HCT116 (cell line): Measurements from ENCODE around the gene TMA7. TPM values are rescaled to one million over a fixed set of nuclear protein-coding genes. Genes with fewer than 3 reads are reported as not detected.

Experiments
- ATAC-seq: fragments of 200-7000 bp; cut with Tn5 transposase; 2 replicates; pipeline ENCODE4 v1.9.1; 2020; ENCODE audit warnings: mild to moderate bottlenecking, moderate library complexity
- BruUV-seq: library from RNA; stranded (reverse); fragments of 400-500 nt; replicated peaks from 2 replicates; lab custom pipeline; 2021; lab: Mats Ljungman, UMichigan
- CTCF ChIA-PET: fragments of 300-600 bp; sonication (Branson Sonifier 250); formaldehyde crosslinking; loops from one replicate; lab custom pipeline; 2021; ENCODE audit warnings: antibody characterized with exemption; lab: Charles Lee
- POLR2A ChIA-PET: fragments of 300-600, 350-600 bp; sonication (Branson Sonifier 250); formaldehyde crosslinking; loops from one replicate; lab custom pipeline; 2021; ENCODE audit warnings: antibody characterized with exemption; lab: Charles Lee
- RAD21 ChIA-PET, 2 experiments: fragments of 300-600 bp; sonication (Branson Sonifier 250); formaldehyde crosslinking; loops; one replicate each; lab custom pipeline; 2023; ENCODE audit warnings: low total read pairs in 2 of 2; ENCODE audit not compliant: uncharacterized antibody in 2 of 2, unreplicated experiment in 2 of 2, low non-redundant PET in 1 of 2; lab: Charles Lee
- DNase-seq: peaks from one replicate; pipeline ENCODE4 v3.0.0-alpha.2; 2010; ENCODE audit warnings: low read depth, low spot score
- H2AFZ ChIP-seq: fragments of 200-600 bp; shearing (Covaris generic), sonication (generic); 2 replicates; pipeline ENCODE4 v1.6.1; 2017; ENCODE audit warnings: low read depth, mixed run types, mixed read lengths, antibody characterized with exemption, low read length; ENCODE audit not compliant: poor library complexity, severe bottlenecking
- H3K27ac ChIP-seq: 2 replicates; pipeline ENCODE4 v1.5.1; 2012; ENCODE audit warnings: low read depth, low read length
- H3K27me3 ChIP-seq: fragments of 200-600 bp; sonication (generic); 2 replicates; pipeline ENCODE4 v1.6.1; 2016; ENCODE audit warnings: mixed run types, low read length, mixed read lengths; ENCODE audit not compliant: insufficient read depth
- H3K36me3 ChIP-seq, 2 experiments: fragments of 200-500 bp in 1 of 2; fragments of 200-600 bp in 1 of 2; sonication (Bioruptor generic) in 1 of 2; sonication (generic) in 1 of 2; 2 replicates each; pipeline versions ENCODE4 v1.5.1 to v1.6.1; 2014 to 2016; ENCODE audit warnings: low read length in 2 of 2, inconsistent platforms in 1 of 2, mixed read lengths in 1 of 2, mixed run types in 1 of 2; ENCODE audit not compliant: insufficient read depth in 2 of 2, control insufficient read depth in 1 of 2
- H3K4me1 ChIP-seq, 2 experiments: fragments of 200-600 bp in 1 of 2; sonication (generic) in 1 of 2; 2 replicates each; pipeline versions ENCODE4 v1.5.1 to v1.6.1; 2012 to 2017; ENCODE audit warnings: low read length in 2 of 2, inconsistent platforms in 1 of 2, mild to moderate bottlenecking in 1 of 2, mixed read lengths in 1 of 2, mixed run types in 1 of 2, moderate library complexity in 1 of 2; ENCODE audit not compliant: insufficient read depth in 2 of 2, control insufficient read depth in 1 of 2
- H3K4me2 ChIP-seq: fragments of 200-600 bp; sonication (generic); 2 replicates; pipeline ENCODE4 v1.6.1; 2017; ENCODE audit warnings: mixed run types, low read length, mixed read lengths
- H3K4me3 ChIP-seq, 2 experiments: fragments of 200-600 bp in 1 of 2; sonication (generic) in 1 of 2; replicated peaks in 1 of 2; 2 replicates each; pipeline ENCODE4 v1.5.1; 2011 to 2016; ENCODE audit warnings: low read length in 2 of 2, control low read depth in 1 of 2, low read depth in 1 of 2, mild to moderate bottlenecking in 1 of 2, mixed read lengths in 1 of 2, mixed run types in 1 of 2
- H3K79me2 ChIP-seq: fragments of 200-600 bp; sonication (generic); 2 replicates; pipeline ENCODE4 v1.6.1; 2017; ENCODE audit warnings: mild to moderate bottlenecking, mixed run types, low read length, moderate library complexity, mixed read lengths; ENCODE audit not compliant: insufficient read depth
- H3K9ac ChIP-seq: fragments of 200-600 bp; sonication (generic); 2 replicates; pipeline ENCODE4 v1.6.1; 2016; ENCODE audit warnings: low read length, mixed read lengths
- H3K9me2 ChIP-seq: fragments of 200-600 bp; sonication (generic), shearing (Covaris generic); 2 replicates; pipeline ENCODE4 v1.6.1; 2017; ENCODE audit warnings: mixed run types, mild to moderate bottlenecking, moderate library complexity; ENCODE audit not compliant: insufficient read depth
- H3K9me3 ChIP-seq, 2 experiments: fragments of 200-500 bp in 1 of 2; fragments of 200-600 bp in 1 of 2; sonication (Bioruptor generic) in 1 of 2; sonication (generic) in 1 of 2; 2 replicates each; pipeline ENCODE4 v1.6.1; 2014 to 2017; ENCODE audit warnings: low read length in 2 of 2, mixed read lengths in 2 of 2, inconsistent platforms in 1 of 2, low read depth in 1 of 2, mild to moderate bottlenecking in 1 of 2, mixed run types in 1 of 2, moderate library complexity in 1 of 2; ENCODE audit not compliant: control insufficient read depth in 1 of 2, insufficient read depth in 1 of 2
- H4K20me1 ChIP-seq: fragments of 200-600 bp; sonication (generic), shearing (Covaris generic); 2 replicates; pipeline ENCODE4 v1.6.1; 2017; ENCODE audit warnings: mixed run types, mild to moderate bottlenecking, moderate library complexity; ENCODE audit not compliant: insufficient read depth
- ATF3 ChIP-seq: IDR thresholded peaks from 2 replicates; pipeline ENCODE4 v1.6.1; 2012
- EZH2phosphoT487 ChIP-seq: fragments of 200-600 bp; IDR thresholded peaks from 2 replicates; pipeline ENCODE4 v1.6.1; 2018; ENCODE audit warnings: antibody characterized with exemption, borderline replicate concordance
- RAD21 ChIP-seq: IDR thresholded peaks from 2 replicates; pipeline ENCODE4 v1.6.1; 2012; ENCODE audit warnings: low read depth, mild to moderate bottlenecking
- SIN3A ChIP-seq: IDR thresholded peaks from 2 replicates; pipeline ENCODE4 v1.6.1; 2012; ENCODE audit warnings: low read depth
- SP1 ChIP-seq: IDR thresholded peaks from 2 replicates; pipeline ENCODE4 v1.6.1; 2012; ENCODE audit warnings: low read depth
- TCF7L2 ChIP-seq: IDR thresholded peaks from 2 replicates; pipeline ENCODE4 v1.7.0; 2011; ENCODE audit warnings: borderline replicate concordance, inconsistent platforms; ENCODE audit not compliant: insufficient read depth, insufficient read length; ENCODE audit errors: extremely low read depth
- YY1 ChIP-seq: IDR thresholded peaks from 2 replicates; pipeline ENCODE4 v1.6.1; 2011; ENCODE audit warnings: low read length, low read depth, moderate library complexity, mild to moderate bottlenecking; ENCODE audit not compliant: insufficient replicate concordance; ENCODE audit errors: extremely low read depth
- ZBTB33 ChIP-seq: IDR thresholded peaks from 2 replicates; pipeline ENCODE4 v1.6.1; 2011; ENCODE audit warnings: mild to moderate bottlenecking, low read length, moderate library complexity; ENCODE audit not compliant: insufficient replicate concordance; ENCODE audit errors: extremely low read depth
- ZNF274 ChIP-seq: fragments of 200-500 bp; sonication (Bioruptor generic); IDR thresholded peaks from 2 replicates; pipeline ENCODE4 v1.6.1; 2014; ENCODE audit warnings: mild to moderate bottlenecking, low read depth, low read length, inconsistent platforms
- intact Hi-C: fragments of 100-400 bp; cut with micrococcal nuclease; formaldehyde crosslinking; loops from 2 replicates; pipeline ENCODE4 v1.10.0; 2022
- total RNA-seq: library from RNA; stranded (reverse); gene quantifications from one replicate; pipeline ENCODE4 v1.2.1, GENCODE V29; 2021; ENCODE audit not compliant: unreplicated experiment

The TMA7 gene
- total RNA-seq, 1 experiment from 2014 or later = 334 TPM

GRCh38 chr3:48445277-48445882 is 5.3 kb downstream of the TMA7 start:
- peak overlapping the region; percentile 82; the same call in 1 of the 2 replicates for H3K27ac ChIP-seq
- H3K79me2 ChIP-seq = peaks cover 60% of the 10 kb centered on the region

GRCh38 chr3:48446043-48446424 is 6.0 kb downstream of the TMA7 start:
- H2AFZ ChIP-seq = no peak overlapping the region
- DNase-seq (no peak), ATAC-seq (peak; percentile 5)
- peak overlapping the region; percentile 82 for H3K27ac ChIP-seq
- H3K36me3 ChIP-seq = peaks cover 16 to 34% of the 10 kb centered on the region in 2 experiments
- peaks cover 17 to 31% of the 10 kb centered on the region in 2 experiments for H3K4me1 ChIP-seq
- ChIA-PET CTCF (interaction anchor here (0.8 to 4.6 kb wide), 6 partner anchors 10 to 252 kb away, joined by 3 to 50 read pairs (median 4); no protein-coding TSS in a partner anchor), RAD21 (interaction anchor here in 1 of 2 experiments (1.9 kb wide), 1 partner anchor 111 kb away, joined by 4 read pairs; the partner anchor contains the start of gene PFKFB4), POLR2A (interaction anchor here (1.1 to 1.7 kb wide), 8 partner anchors 10 to 190 kb away, joined by 3 to 13 read pairs (median 4); partner anchors contain the start of genes PFKFB4 and SLC26A6)
- peak overlapping the region; percentile 96 to 97 for H3K4me3 ChIP-seq
- no peaks in the 10 kb centered on the region for H4K20me1 ChIP-seq
- intact Hi-C loops = no loop called here
- no peaks in the 10 kb centered on the region for H3K9me2 ChIP-seq
- no peaks in the 10 kb centered on the region for H3K9me3 ChIP-seq
- no peaks in the 10 kb centered on the region for H3K27me3 ChIP-seq
- H3K79me2 ChIP-seq = peaks cover 54% of the 10 kb centered on the region
- peak overlapping the region; percentile 84 for H3K4me2 ChIP-seq
- H3K9ac ChIP-seq = peak overlapping the region; percentile 87
- TSS peak; percentile 85 for BruUV-seq
- TF ChIP-seq SIN3A (no peak), TCF7L2 (no peak), ZBTB33 (no peak), ATF3 (no peak), EZH2phosphoT487 (no peak), YY1 (no peak), RAD21 (no peak), SP1 (no peak), ZNF274 (no peak)

More at GRCh38 chr3:48445277-48445882, 5.3 kb downstream of the TMA7 start:
- RAD21 ChIA-PET = interaction anchor here in 1 of 2 experiments (1.9 kb wide), 1 partner anchor 112 kb away, joined by 4 read pairs; the partner anchor contains the start of gene PFKFB4
- CTCF ChIA-PET = interaction anchor here (0.8 to 4.6 kb wide), 5 partner anchors 10 to 251 kb away, joined by 3 to 50 read pairs (median 5); no protein-coding TSS in a partner anchor
- peak overlapping the region; percentile 96 to 97 for H3K4me3 ChIP-seq
- H2AFZ ChIP-seq = no peak overlapping the region
- peak overlapping the region; percentile 87 for H3K9ac ChIP-seq
- no peaks in the 10 kb centered on the region for H3K9me3 ChIP-seq
- intact Hi-C loops = no loop called here
- peak overlapping the region; percentile 84 for H3K4me2 ChIP-seq
- TF ChIP-seq ATF3 = no peak
- BruUV-seq = no TSS peak
- H3K36me3 ChIP-seq = peaks cover 16 to 34% of the 10 kb centered on the region in 2 experiments
- DNase-seq (no peak), ATAC-seq (no peak)
- no peaks in the 10 kb centered on the region for H3K9me2 ChIP-seq
- H3K27me3 ChIP-seq = no peaks in the 10 kb centered on the region
- POLR2A ChIA-PET = interaction anchor here (1.3 kb wide), 1 partner anchor 28 kb away, joined by 5 read pairs; no protein-coding TSS in a partner anchor
- peaks cover 17 to 31% of the 10 kb centered on the region in 2 experiments for H3K4me1 ChIP-seq
- no peaks in the 10 kb centered on the region for H4K20me1 ChIP-seq
